IPS-11a (cell line): ENCODE measurements around the gene KIN.
"Not testable (repeated sequence)": the region's sequence is repeated elsewhere in the genome, so short reads cannot be mapped to it uniquely, and the experiment has no call there.

ENCODE experiments used
- H3K4me3 ChIP-seq: one replicate; pipeline ENCODE4 v1.5.1; 2013; ENCODE audit warnings: low read depth, low read length, control low read depth

Gene KIN

DNA sequence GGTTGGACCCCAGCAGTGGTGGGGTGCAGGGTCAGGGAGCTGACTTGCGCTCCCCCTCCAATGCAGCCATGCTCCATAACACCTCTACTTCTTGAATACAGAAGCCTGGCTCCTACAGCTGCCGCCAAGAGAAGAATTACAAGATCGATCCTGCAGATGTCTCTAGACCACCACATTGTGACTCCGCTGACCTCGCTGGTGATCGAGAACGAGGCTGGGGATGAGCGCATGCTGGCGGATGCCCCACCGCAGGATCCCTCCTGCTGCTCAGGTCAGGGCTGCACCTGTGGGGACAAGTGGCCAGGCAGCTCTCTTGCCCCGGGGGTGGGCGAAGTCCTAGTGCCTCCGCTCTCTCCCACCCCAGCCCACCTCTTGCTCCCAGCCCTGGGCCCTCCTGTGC is 53.0 kb downstream of the KIN start:
- H3K4me3 ChIP-seq = no peak overlapping the region

DNA sequence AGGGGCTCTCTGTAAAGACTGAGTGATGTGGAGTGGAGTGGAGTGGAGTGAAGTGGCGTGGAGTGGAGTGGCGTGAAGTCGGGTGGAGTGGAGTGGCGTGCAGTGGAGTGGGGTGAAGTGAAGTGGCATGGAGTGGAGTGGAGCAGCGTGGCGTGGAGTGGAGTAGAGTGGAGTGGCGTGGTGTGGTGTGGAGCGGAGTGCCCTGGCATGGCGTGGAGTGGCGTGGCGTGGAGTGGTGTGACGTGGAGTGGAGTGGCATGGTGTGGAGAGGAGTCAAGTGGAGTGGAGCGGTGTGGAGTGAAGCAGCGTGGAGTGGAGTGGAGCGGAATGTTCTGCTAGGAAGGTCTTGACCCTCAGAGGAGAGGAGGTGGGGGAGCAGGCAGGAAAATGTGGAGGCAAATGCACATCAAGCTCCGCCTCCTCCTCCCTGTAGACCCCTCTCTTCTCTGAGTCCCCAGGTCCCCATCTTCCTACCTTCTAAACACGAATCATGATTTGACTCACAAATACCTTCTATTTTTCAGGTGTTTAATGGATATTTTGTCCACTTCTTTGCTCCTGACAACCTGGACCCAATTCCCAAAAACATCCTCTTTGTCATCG is 64.8 kb downstream of the KIN start:
- no peak overlapping the region for H3K4me3 ChIP-seq

DNA sequence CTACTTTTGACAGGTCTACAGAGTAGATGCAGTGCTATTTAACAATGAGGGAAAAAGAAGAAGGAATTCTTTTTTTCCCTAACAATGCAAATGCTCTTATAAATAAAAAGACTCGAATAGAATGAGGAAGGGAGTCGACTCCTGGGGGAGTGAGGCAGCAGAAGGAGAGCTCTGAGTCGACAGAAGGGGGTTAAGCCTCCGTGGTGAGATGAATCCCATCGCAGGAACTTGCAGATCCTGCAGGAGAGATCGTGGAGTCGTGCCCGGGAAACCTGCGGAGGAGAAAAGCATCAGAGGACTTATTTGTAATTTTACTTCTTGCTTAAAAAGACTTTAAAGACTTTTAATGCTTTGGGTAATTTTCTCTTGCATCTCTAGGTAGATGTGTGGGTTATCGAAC is 67.3 kb downstream of the KIN start:
- H3K4me3 ChIP-seq = no peak overlapping the region

GRCh38 chr10:7718685-7719084 is 69.1 kb downstream of the KIN start:
- no peak overlapping the region for H3K4me3 ChIP-seq

DNA sequence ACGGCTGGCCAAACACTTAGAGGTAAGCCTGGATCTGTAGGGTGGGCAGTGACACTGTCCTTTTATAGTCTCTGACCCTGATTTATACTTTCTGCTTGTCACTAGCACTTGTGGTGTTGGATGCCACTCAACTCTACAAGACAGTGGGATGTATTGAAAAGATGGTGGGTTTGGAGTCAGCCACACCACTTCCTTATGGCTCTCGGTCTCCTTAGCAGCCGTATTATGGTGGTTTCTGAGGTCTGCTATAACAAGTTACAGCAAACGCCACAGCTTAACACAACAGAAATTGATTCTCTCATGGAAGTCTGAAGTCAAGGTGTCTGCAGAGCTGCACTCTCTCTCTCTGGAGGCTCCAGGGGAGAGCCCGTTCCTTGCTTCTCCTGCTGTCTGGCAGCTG is 70.0 kb downstream of the KIN start:
- no peak overlapping the region for H3K4me3 ChIP-seq

- H3K4me3 ChIP-seq = no peak overlapping the region
Observed at GRCh38 chr10:7715515-7715914, 72.3 kb downstream of the KIN start.

DNA sequence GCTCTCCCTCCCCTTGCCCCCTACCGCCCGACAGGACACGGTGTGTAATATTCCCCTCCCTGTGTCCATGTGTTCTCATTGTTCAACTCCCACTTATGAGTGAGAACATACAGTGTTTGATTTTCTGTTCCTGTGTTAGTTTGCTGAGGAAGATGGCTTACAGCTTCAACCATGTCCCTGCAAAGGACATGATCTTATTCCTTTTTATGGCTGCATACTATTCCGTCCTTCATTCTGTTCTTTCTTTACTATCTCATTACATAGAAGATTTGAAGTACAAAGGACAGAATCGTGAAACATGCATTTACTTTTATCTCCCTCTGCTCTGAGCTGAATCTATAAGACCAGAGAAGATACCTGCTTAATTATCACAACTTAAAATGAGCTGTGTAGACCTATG is 76.7 kb downstream of the KIN start:
- not testable (repeated sequence) for H3K4me3 ChIP-seq

DNA sequence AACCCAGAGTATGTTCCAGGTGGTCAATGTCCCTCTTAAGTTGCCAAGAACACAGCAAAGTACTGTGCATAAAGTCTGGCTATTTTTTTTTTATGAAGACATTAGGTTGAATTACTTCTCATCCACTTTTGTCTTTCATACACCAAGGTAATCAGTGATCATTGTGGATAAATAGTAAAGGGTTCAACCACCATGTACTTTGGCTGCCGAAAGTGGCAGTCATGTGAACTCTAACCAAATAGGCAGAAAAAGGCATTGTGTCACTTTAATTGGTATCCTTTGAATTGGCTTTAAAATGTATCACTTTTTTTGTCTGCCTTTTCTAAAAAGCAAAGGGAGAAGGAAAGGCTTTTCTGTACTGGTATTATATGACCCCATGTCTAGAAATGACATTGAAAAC is 77.3 kb downstream of the KIN start:
- H3K4me3 ChIP-seq = no peak overlapping the region

DNA sequence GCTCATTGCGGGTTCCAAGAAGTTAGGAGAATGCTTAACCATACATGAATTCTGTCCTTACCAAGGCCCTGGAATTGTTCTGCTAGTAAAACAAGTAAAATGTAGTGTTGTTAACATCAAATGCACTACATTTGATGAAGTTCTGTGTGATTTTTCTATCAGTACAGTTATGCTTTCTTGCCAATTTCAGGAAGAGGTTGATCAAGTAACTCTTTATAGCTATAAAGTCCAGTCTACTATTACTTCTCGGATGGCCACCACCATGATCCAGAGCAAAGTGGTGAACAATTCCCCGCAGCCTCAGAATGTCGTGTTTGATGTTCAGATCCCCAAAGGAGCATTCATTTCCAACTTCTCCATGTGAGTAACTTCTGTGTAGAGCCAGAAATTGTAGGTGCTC is 79.0 kb downstream of the KIN start:
- H3K4me3 ChIP-seq = no peak overlapping the region

DNA sequence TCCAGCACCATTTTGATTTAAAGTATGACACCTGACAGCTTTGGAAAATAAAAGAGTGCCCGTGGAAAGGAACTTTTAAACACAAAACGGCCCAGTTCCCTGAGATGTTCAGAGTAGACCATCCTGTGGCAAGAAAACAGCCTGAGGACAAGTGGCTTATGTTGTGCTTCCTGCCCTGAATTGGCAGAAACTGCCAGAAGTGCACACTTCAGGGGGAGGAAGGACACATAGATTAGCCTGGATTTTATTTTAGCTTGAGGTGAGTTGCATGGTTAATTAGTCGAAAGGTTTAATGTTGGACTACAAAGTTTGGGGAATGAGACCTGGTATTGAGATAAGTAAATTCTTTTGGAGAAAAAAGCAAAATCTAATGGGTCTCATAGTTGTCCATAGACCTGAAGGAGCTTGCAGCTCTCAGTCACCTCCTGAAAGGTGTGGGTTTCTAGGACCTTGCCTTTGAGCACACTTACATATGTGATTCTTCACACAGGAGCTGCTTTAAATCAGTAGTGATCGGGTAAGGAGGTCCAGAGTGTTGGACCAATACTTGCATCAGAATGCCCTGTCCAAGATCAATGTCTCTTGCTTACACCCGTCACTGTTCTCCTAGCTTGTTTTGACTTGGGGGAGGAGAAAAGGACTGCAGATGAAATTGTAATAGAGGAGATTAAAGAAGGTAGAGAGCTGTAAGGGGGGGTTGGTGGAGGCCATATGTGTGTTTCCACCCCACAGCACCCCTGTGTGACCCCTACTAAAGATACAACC is 79.8 kb downstream of the KIN start:
- no peak overlapping the region for H3K4me3 ChIP-seq

- no peak overlapping the region for H3K4me3 ChIP-seq
Observed at GRCh38 chr10:7707102-7707501, 80.7 kb downstream of the KIN start.

- H3K4me3 ChIP-seq = no peak overlapping the region
Observed at GRCh38 chr10:7706534-7707073, 81.2 kb downstream of the KIN start.

GRCh38 chr10:7705341-7705740 is 82.5 kb downstream of the KIN start:
- H3K4me3 ChIP-seq = no peak overlapping the region

- H3K4me3 ChIP-seq = no peak overlapping the region
Observed at GRCh38 chr10:7704071-7705016, 83.4 kb downstream of the KIN start.

- H3K4me3 ChIP-seq = no peak within 1 kb of the TSS
Observed at GRCh38 chr10:7703140-7703539, 84.7 kb downstream of the KIN start, which contains the start of gene ITIH2. Gene ITIH2 (plus strand): TSS chr10:7703316. CDS start chr10:7703435, 119 bp downstream.

- no peak overlapping the region for H3K4me3 ChIP-seq
Observed at GRCh38 chr10:7702288-7702812, 85.4 kb downstream of the KIN start.

GRCh38 chr10:7701158-7701742 is 86.5 kb downstream of the KIN start:
- H3K4me3 ChIP-seq = no peak overlapping the region
